ENCODE data around the gene LRP1.

The LRP1 gene

DNA sequence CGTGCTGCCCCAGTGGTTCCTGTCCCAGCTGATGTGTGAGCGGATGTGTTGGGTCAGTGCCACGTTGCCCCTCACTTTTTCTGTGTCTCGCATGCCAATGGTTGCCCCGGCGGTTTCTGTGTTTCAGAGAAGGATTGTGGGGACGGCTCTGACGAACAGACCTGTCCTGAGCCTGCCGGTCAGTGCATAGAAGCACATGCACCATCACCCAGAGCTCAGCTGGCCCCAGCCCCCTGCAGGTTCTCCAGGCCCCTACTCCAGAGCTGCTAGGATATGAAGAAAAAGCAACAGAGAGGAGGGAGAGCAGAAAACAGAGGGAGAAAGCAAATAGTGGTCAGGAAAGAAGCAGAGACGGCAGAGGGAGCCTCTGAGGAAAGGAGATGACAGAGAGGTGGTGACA is 39.8 kb downstream of the LRP1 start:
- no peak for TF ChIP-seq ZNF384 (IDR thresholded peaks at IDR 0.05)
- no peak for TF ChIP-seq FOXK2 (IDR thresholded peaks at IDR 0.05)
- TF ChIP-seq TARDBP (IDR thresholded peaks at IDR 0.05), result no peak
- no peak for TF ChIP-seq SUZ12 (IDR thresholded peaks at IDR 0.05)
- no peak for TF ChIP-seq FOXA1 (IDR thresholded peaks at IDR 0.05)
- no peak for TF ChIP-seq FOXM1 (IDR thresholded peaks at IDR 0.05; ENCODE audit: borderline replicate concordance)
- no peak for TF ChIP-seq L3MBTL2 (conservative IDR thresholded peaks at IDR 0.05)
- TF ChIP-seq NFRKB (IDR thresholded peaks at IDR 0.05), result no peak
- TF ChIP-seq HDGF (IDR thresholded peaks at IDR 0.05; ENCODE audit: borderline replicate concordance), result no peak
- TF ChIP-seq BHLHE40 (IDR thresholded peaks at IDR 0.05; ENCODE audit: borderline replicate concordance), result no peak
- TF ChIP-seq CTBP1 (IDR thresholded peaks at IDR 0.05; ENCODE audit: borderline replicate concordance), result no peak
- TF ChIP-seq ARNT (IDR thresholded peaks at IDR 0.05), result no peak
- TF ChIP-seq, protein P1, sequence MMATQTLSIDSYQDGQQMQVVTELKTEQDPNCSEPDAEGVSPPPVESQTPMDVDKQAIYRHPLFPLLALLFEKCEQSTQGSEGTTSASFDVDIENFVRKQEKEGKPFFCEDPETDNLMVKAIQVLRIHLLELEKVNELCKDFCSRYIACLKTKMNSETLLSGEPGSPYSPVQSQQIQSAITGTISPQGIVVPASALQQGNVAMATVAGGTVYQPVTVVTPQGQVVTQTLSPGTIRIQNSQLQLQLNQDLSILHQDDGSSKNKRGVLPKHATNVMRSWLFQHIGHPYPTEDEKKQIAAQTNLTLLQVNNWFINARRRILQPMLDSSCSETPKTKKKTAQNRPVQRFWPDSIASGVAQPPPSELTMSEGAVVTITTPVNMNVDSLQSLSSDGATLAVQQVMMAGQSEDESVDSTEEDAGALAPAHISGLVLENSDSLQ (IDR thresholded peaks at IDR 0.05), result no peak
- TF ChIP-seq SP1 (IDR thresholded peaks at IDR 0.05), result no peak
- TF ChIP-seq LEF1 (IDR thresholded peaks at IDR 0.05; ENCODE audit: borderline replicate concordance), result no peak
- no peak for TF ChIP-seq ELF4 (IDR thresholded peaks at IDR 0.05)
- CTCF ChIA-PET, result no interaction called here
- POLR2A ChIA-PET, result no interaction called here
- DNase-seq (ENCODE audit: extremely low spot score), result no peak

DNA sequence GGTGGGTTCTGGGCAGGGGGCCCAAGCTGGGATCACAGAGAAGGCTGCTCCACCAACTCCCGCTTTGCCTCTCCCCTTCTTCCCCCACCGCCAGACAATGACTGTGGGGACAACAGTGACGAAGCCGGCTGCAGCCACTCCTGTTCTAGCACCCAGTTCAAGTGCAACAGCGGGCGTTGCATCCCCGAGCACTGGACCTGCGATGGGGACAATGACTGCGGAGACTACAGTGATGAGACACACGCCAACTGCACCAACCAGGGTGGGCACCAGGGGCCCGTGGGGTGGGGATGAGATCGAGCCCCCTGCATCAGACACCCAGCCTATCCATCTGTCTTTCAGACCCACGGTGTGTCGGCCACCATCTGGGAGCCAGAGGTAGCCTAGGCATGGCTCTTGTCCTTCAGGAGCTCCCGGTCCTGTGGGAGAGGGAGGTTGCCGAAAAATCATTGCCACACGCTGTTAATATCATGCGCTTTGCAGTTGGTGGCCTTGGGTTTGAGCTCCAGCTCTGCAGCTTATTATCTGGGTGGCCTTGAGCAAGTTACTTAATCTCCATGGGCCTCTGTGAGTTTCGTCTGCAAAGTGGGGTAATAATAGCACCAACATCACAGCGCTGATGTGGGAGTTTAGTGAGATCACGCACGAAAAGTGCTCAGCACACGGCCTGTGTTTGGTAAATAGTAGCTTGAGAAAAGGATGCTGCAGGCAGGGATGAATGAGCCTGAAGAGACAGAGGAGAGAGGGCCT is 40.9 kb downstream of the LRP1 start:
- DNase-seq (ENCODE audit: extremely low spot score), result no peak
- ChIA-PET POLR2A (no interaction called here), CTCF (interaction anchor here (0.5 to 1.2 kb wide), 2 partner anchors 21 to 45 kb away, joined by 3 to 4 read pairs; no protein-coding TSS in a partner anchor)
- TF ChIP-seq LEF1 (IDR thresholded peaks at IDR 0.05; ENCODE audit: borderline replicate concordance) (no peak), BHLHE40 (IDR thresholded peaks at IDR 0.05; ENCODE audit: borderline replicate concordance) (no peak)

DNA sequence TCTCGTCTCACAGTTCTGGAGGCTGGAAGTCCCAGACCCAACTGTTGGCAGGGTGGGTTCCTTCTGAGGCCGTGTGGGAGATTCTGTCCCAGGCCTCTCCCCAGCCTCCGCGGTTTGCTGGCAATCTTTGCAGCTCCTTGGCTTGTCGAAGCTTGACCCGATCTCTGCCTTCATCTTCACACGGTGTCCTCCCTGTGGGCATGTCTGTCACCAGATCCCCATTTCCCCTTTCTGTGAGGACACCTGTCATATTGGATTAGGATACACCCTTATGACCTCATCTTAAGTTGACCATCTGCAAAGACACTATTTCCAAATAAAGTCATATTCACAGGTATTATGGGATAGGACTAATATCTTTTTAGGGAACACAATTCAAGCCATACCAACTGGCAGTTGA is 41.7 kb downstream of the LRP1 start:
- no peak for TF ChIP-seq FOXK2 (IDR thresholded peaks at IDR 0.05)
- TF ChIP-seq L3MBTL2 (conservative IDR thresholded peaks at IDR 0.05), result no peak
- TF ChIP-seq TARDBP (IDR thresholded peaks at IDR 0.05), result no peak
- TF ChIP-seq SP1 (IDR thresholded peaks at IDR 0.05), result no peak
- ChIA-PET POLR2A (no interaction called here), CTCF (interaction anchor here (1.2 kb wide), 1 partner anchor 46 kb away, joined by 4 read pairs; no protein-coding TSS in a partner anchor)
- no peak for DNase-seq (ENCODE audit: extremely low spot score)

DNA sequence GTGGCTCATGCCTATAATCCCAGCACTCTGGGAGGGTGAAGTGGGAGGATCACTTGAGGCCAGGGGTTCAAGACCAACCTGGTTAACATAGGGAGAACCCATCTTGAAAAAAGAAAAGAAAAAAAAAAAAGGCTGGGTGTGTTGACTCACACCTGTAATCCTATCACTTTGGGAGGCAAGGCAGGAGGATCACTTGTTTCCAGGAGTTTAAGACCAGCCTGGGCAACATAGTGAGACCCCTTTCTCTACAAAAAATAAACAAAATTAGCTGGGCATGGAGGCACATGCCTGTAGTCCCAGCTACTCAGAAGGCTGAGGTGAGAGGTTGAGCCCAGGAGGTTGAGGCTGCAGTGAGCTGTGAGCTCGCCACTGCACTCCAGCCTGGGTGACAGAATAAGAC is 42.1 kb downstream of the LRP1 start:
- POLR2A ChIA-PET, result interaction anchor here (1.0 kb wide), 1 partner anchor 43 kb away, joined by 7 read pairs; the partner anchor contains the start of gene LRP1
- CTCF ChIA-PET, result no interaction called here
- no peak for DNase-seq (ENCODE audit: extremely low spot score)
- TF ChIP-seq L3MBTL2 (conservative IDR thresholded peaks at IDR 0.05) (no peak), HDGF (IDR thresholded peaks at IDR 0.05; ENCODE audit: borderline replicate concordance) (no peak), FOXK2 (IDR thresholded peaks at IDR 0.05) (no peak), TARDBP (IDR thresholded peaks at IDR 0.05) (no peak)

DNA sequence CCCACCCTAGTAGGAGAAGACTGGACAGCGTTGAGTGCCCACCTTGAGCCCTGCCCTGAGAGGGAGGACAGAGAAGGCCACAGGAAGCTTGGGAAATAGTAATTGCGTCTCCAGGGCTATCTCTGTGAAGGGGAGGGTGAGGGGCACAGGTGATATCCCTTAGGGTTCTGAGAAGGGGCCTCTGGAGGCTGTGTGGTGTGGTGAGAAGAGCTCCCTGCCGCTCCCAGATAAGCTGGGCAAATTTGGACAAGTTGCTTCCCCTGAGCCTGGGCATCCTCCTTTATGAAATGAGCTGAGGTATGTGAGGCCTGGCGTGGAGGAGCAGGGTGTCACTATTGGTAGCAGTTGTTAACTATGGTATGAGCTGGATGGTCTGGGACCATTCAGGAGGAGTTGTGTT is 42.6 kb downstream of the LRP1 start:
- ChIA-PET POLR2A (interaction anchor here (1.0 kb wide), 1 partner anchor 43 kb away, joined by 7 read pairs; the partner anchor contains the start of gene LRP1), CTCF (no interaction called here)

DNA sequence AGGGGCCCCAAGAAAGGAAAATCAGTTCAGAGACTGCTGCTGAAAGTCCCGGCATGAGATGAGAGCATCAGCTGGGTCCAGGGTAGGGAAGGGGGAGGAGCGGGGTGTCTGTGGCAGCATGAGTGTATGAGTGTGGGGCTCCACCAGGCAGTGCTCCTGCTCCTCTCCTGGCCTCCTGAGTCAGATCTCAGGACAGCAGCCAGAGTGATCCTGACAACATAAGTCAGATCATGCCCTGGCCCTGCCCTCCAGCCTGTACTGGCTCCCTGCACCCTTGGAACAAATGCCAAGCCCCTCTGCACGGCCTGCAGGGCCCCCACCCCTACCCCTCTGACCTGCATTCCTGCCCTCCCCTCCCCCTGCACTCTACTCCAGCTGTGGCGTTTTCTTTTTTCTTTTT is 43.4 kb downstream of the LRP1 start:
- CTCF ChIA-PET, result interaction anchor here (2.8 kb wide), 1 partner anchor 47 kb away, joined by 16 read pairs; no protein-coding TSS in a partner anchor
- DNase-seq (ENCODE audit: extremely low spot score), result no peak
- POLR2A ChIA-PET, result interaction anchor here (1.0 kb wide), 1 partner anchor 44 kb away, joined by 7 read pairs; the partner anchor contains the start of gene LRP1
- TF ChIP-seq ELF4 (IDR thresholded peaks at IDR 0.05) (no peak), ARNT (IDR thresholded peaks at IDR 0.05) (no peak), NFRKB (IDR thresholded peaks at IDR 0.05) (no peak), TARDBP (IDR thresholded peaks at IDR 0.05) (no peak), ZNF384 (IDR thresholded peaks at IDR 0.05) (no peak), BHLHE40 (IDR thresholded peaks at IDR 0.05; ENCODE audit: borderline replicate concordance) (no peak), CTBP1 (IDR thresholded peaks at IDR 0.05; ENCODE audit: borderline replicate concordance) (no peak), FOXM1 (IDR thresholded peaks at IDR 0.05; ENCODE audit: borderline replicate concordance) (no peak), LEF1 (IDR thresholded peaks at IDR 0.05; ENCODE audit: borderline replicate concordance) (no peak), SUZ12 (IDR thresholded peaks at IDR 0.05) (no peak)

More for the DNA sequence above, 42.6 kb downstream of the LRP1 start:
- DNase-seq (ENCODE audit: extremely low spot score), result no peak
- TF ChIP-seq, protein P1 (IDR thresholded peaks at IDR 0.05), result no peak
- TF ChIP-seq CTBP1 (IDR thresholded peaks at IDR 0.05; ENCODE audit: borderline replicate concordance), result no peak
- TF ChIP-seq SP1 (IDR thresholded peaks at IDR 0.05), result no peak
- TF ChIP-seq ELF4 (IDR thresholded peaks at IDR 0.05), result no peak
- no peak for TF ChIP-seq HDGF (IDR thresholded peaks at IDR 0.05; ENCODE audit: borderline replicate concordance)
- no peak for TF ChIP-seq LEF1 (IDR thresholded peaks at IDR 0.05; ENCODE audit: borderline replicate concordance)
- TF ChIP-seq SUZ12 (IDR thresholded peaks at IDR 0.05), result no peak
- no peak for TF ChIP-seq ZNF384 (IDR thresholded peaks at IDR 0.05)
- TF ChIP-seq BHLHE40 (IDR thresholded peaks at IDR 0.05; ENCODE audit: borderline replicate concordance), result no peak

DNA sequence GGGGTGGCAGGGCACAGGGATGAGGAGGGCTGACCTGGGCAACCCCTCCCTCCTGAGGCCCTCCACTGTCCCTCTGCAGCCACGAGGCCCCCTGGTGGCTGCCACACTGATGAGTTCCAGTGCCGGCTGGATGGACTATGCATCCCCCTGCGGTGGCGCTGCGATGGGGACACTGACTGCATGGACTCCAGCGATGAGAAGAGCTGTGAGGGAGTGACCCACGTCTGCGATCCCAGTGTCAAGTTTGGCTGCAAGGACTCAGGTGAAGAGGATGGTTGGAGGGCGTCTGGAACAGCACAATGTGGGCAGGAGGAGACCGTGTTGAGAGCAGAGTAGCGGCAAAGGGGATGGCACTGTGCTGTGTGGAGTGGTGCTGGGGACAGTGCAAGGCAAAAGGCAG is 44.8 kb downstream of the LRP1 start:
- TF ChIP-seq, protein P1 (IDR thresholded peaks at IDR 0.05), result no peak
- POLR2A ChIA-PET, result interaction anchor here (0.7 to 1.3 kb wide), 2 partner anchors 45 to 61 kb away, joined by 3 to 8 read pairs; partner anchors contain the start of genes LRP1 and STAT6
- peak; percentile 62 for DNase-seq (ENCODE audit: extremely low spot score)
- CTCF ChIA-PET, result interaction anchor here (0.7 to 4.2 kb wide), 9 partner anchors 9 to 86 kb away, joined by 3 to 21 read pairs (median 5); partner anchors contain the start of genes LRP1 and STAT6

Data from HEK293T (cell line).